HFF-Myc (cell line): Measurements from ENCODE around the gene AJAP1.

Source experiments
- DNase-seq: peaks from one replicate; pipeline ENCODE4 v3.0.0-alpha.2; 2011; ENCODE audit warnings: low read depth; ENCODE audit errors: extremely low read depth
- H3K4me3 ChIP-seq: replicated peaks from 2 replicates; pipeline ENCODE4 v1.5.1; 2011; ENCODE audit warnings: low read depth, mild to moderate bottlenecking, control low read depth, low read length
- CTCF ChIP-seq: IDR thresholded peaks from 2 replicates; pipeline ENCODE4 v1.5.1; 2012; ENCODE audit warnings: mild to moderate bottlenecking, low read depth, low read length, control low read depth; ENCODE audit errors: missing control alignments

Gene AJAP1

GRCh38 chr1:4673494-4673893, 19.1 kb downstream of the AJAP1 start:
- TF ChIP-seq CTCF, result no peak
- no peak overlapping the region for H3K4me3 ChIP-seq
- DNase-seq, result no peak

GRCh38 chr1:4674117-4674516, 19.7 kb downstream of the AJAP1 start:
- no peak for DNase-seq
- no peak overlapping the region for H3K4me3 ChIP-seq
- TF ChIP-seq CTCF, result no peak

- H3K4me3 ChIP-seq, result no peak overlapping the region
- DNase-seq, result no peak
- TF ChIP-seq CTCF, result no peak
Observed at GRCh38 chr1:4674676-4675075, 20.3 kb downstream of the AJAP1 start.

- H3K4me3 ChIP-seq, result no peak overlapping the region
- no peak for DNase-seq
- no peak for TF ChIP-seq CTCF
Observed at GRCh38 chr1:4675454-4676186, 21.2 kb downstream of the AJAP1 start.

- no peak for TF ChIP-seq CTCF
- H3K4me3 ChIP-seq, result no peak overlapping the region
- DNase-seq, result no peak
Observed at GRCh38 chr1:4676253-4676652, 21.8 kb downstream of the AJAP1 start.

GRCh38 chr1:4677608-4678007, 23.2 kb downstream of the AJAP1 start:
- no peak for DNase-seq
- H3K4me3 ChIP-seq, result no peak overlapping the region
- no peak for TF ChIP-seq CTCF
